Upper lobe of right lung (tissue), 1 donor: ENCODE data around the gene ERMN. TPM values are rescaled to one million over a fixed set of nuclear protein-coding genes. Genes with fewer than 3 reads are reported as not detected.

ENCODE experiments used
- ATAC-seq: fragments of 200-7000 bp; cut with Tn5 transposase; one replicate; pipeline ENCODE4 v1.9.1; 2020; ENCODE audit warnings: mild to moderate bottlenecking, moderate library complexity
- DNase-seq: peaks from one replicate; pipeline ENCODE4 v3.0.0-alpha.2; 2020
- H3K27ac ChIP-seq: fragments of 200-600 bp; one replicate; pipeline ENCODE4 v1.8.0; 2022
- H3K27me3 ChIP-seq: fragments of 200-600 bp; one replicate; pipeline ENCODE4 v1.8.0; 2022; ENCODE audit warnings: mild to moderate bottlenecking
- H3K36me3 ChIP-seq: fragments of 200-600 bp; one replicate; pipeline ENCODE4 v1.8.0; 2022
- H3K4me1 ChIP-seq: fragments of 200-600 bp; one replicate; pipeline ENCODE4 v1.8.0; 2022
- H3K4me3 ChIP-seq: fragments of 200-600 bp; one replicate; pipeline ENCODE4 v1.8.0; 2022; ENCODE audit warnings: mild to moderate bottlenecking
- H3K9me3 ChIP-seq: fragments of 200-600 bp; one replicate; pipeline ENCODE4 v1.8.0; 2022
- CTCF ChIP-seq: fragments of 200-600 bp; IDR thresholded peaks from one replicate; pipeline ENCODE4 v1.8.0; 2022; ENCODE audit warnings: antibody characterized with exemption
- intact Hi-C: fragments of 100-400 bp; cut with DNase I; formaldehyde crosslinking; loops from one replicate; pipeline ENCODE4 v1.11.0; 2022
- total RNA-seq: library from RNA; stranded (reverse); fragmentation: NEBNext Ultra II Directional; extraction: Animal tissue kit (Norgen Biotek cat#: 25700); gene quantifications from one replicate; pipeline ENCODE4 v1.2.1, GENCODE V29; 2021
- donor health status: DM: no; HTN: yes; CAD: no; lungs with severe emphysema.

Gene ERMN
- total RNA-seq, 1 donor from 2014 or later, result 0.32 TPM

DNA sequence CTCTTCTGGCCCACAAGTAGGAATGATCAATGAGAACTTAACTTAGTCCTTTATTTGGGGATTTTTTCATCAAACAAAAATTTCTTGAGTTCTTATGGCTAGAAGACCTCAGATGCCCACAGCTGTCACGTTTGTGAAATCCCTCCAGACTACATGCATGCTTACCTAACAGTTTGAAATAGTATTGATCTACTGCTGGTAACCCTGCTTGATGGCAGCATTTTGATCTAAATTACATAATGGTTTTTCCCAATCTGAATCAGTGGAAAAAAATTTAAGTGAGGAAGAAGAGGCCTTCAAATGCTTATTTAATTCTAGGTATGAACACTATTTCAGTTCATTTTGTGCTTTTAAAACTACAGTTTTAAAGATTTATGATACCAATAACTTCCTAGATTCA, 13.9 kb downstream of the ERMN start:
- intact Hi-C loops, result no loop called here

DNA sequence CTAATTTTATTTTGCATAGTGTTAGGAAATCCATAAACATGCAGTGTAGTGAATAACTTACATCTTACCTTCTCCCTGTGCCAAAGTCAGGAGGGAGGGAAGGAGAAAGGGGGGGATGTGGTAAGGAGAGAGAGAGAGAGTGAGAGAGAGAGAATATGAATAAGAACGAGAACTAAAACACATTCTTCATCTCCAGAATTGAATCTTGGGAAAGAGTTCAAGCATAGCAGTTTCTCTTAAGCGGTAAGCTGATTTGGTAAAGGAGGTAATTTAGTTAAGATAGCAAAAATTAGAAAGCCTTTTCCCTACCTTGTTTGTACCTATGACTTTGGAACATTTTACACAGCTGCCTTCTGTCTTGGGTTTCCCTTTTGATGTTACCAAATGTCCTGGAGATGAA, 15.7 kb downstream of the ERMN start:
- H3K27me3 ChIP-seq, result no peaks in the 10 kb centered on the region
- H3K4me1 ChIP-seq, result no peaks in the 10 kb centered on the region
- H3K27ac ChIP-seq, result no peak overlapping the region
- H3K4me3 ChIP-seq, result no peak overlapping the region
- no peaks in the 10 kb centered on the region for H3K36me3 ChIP-seq
- TF ChIP-seq CTCF, result no peak
- intact Hi-C loops, result no loop called here
- ATAC-seq (no peak), DNase-seq (no peak)
- H3K9me3 ChIP-seq, result no peaks in the 10 kb centered on the region

More for the DNA sequence above, 13.9 kb downstream of the ERMN start:
- Histone ChIP-seq H3K9me3 (no peaks in the 10 kb centered on the region), H3K4me3 (no peak overlapping the region), H3K27me3 (no peaks in the 10 kb centered on the region), H3K27ac (no peak overlapping the region), H3K4me1 (no peaks in the 10 kb centered on the region), H3K36me3 (no peaks in the 10 kb centered on the region)
- DNase-seq, result no peak
- no peak for TF ChIP-seq CTCF
- no peak for ATAC-seq

DNA sequence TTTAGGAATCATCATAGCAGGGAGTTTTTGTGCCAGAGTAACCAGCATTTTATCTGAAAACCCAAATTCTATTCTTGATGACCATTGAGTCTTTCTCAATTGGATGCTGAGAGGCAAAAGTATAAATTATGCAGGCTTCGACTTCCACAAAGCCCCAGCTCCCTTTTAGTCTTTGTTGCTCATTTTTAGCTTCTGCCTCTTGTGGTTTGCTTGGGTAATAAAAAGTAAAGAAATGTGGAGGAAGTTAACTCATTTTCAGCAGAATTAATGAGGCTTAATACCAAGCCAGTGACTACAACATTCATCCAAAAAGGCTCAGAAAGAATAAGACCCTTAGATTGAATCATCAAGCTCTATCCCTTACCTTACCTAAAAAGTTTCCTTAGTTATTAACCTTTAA, 18.6 kb downstream of the ERMN start:
- intact Hi-C loops, result no loop called here
- ATAC-seq (no peak), DNase-seq (no peak)
- H3K4me1 ChIP-seq, result no peaks in the 10 kb centered on the region
- peak; percentile 13 for TF ChIP-seq CTCF
- H3K4me3 ChIP-seq, result no peak overlapping the region
- H3K36me3 ChIP-seq, result no peaks in the 10 kb centered on the region
- H3K27ac ChIP-seq, result no peak overlapping the region
- H3K9me3 ChIP-seq, result no peaks in the 10 kb centered on the region
- H3K27me3 ChIP-seq, result peaks cover 6% of the 10 kb centered on the region

- no peaks in the 10 kb centered on the region for H3K36me3 ChIP-seq
- no peak overlapping the region for H3K27ac ChIP-seq
- ATAC-seq (no peak), DNase-seq (no peak)
- H3K4me3 ChIP-seq, result no peak overlapping the region
- intact Hi-C loops, result no loop called here
- TF ChIP-seq CTCF, result no peak
- no peaks in the 10 kb centered on the region for H3K4me1 ChIP-seq
- no peaks in the 10 kb centered on the region for H3K9me3 ChIP-seq
- H3K27me3 ChIP-seq, result peaks cover 6% of the 10 kb centered on the region
Measured at GRCh38 chr2:157305723-157306110, 19.9 kb downstream of the ERMN start.

DNA sequence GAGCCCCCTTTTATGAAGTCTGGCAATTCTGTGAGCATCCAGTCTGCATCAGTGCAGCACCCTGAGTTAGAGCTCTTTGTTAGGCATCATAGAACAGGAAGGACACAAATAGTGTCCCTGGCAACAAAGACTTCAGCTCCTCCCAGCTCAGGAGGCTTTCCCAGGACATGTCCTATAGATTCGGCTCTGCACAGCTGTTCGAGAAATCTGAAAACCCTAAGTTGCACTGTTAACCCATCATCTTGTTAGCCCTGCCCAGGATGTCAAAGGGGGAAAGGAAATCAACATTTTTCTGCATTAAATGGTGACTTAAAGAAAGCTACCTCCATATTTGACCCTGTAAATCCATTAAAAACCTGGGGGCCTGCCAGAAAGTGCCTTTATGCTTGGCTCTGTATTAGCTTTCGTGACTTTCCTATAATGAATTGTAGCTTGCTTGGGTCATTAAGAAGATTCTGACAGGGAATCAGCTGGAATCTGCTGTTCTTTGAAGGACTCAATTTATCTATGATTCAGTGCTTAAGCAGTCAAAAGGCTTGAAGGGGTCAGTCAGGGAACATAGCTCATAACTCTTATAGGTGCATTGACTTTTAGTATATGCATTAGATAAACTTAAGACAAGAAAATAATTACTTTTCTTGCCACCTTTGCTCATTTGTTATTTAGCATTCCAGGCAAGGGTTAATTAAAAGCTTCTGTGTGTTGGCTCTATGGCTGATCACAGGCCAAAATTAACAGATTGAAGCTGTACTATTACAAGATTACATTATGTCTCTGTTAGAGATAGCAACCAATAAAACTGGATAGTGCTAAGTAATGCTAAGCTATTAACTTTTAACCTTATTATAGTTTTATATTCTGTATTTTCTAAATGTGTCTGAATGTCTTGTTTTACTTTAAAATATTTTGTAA, 20.6 kb downstream of the ERMN start:
- peaks cover 6% of the 10 kb centered on the region for H3K27me3 ChIP-seq
- ATAC-seq, result no peak
- H3K27ac ChIP-seq, result no peak overlapping the region
- TF ChIP-seq CTCF, result no peak
- DNase-seq, result no peak
- no peaks in the 10 kb centered on the region for H3K9me3 ChIP-seq
- no peaks in the 10 kb centered on the region for H3K36me3 ChIP-seq
- no peak overlapping the region for H3K4me3 ChIP-seq
- intact Hi-C loops, result no loop called here
- no peaks in the 10 kb centered on the region for H3K4me1 ChIP-seq
